Measurements from ENCODE around the gene BRD4. TPM values are rescaled to one million over a fixed set of nuclear protein-coding genes. Genes with fewer than 3 reads are reported as not detected.

The BRD4 gene
- polyA plus RNA-seq, 2 of the 4 experiments (the other 2 are of a cell fraction) = 8.3 to 22.5 TPM

- peak overlapping the region; percentile 91 for H3K4me2 ChIP-seq
- DNase-seq (ENCODE audit: low read depth in 1 of 2, low spot score in 1 of 2) (peak in 1 of 2 experiments; percentile 33), FAIRE-seq (no peak), ATAC-seq (peak; percentile 32 to 52; a peak in 4 of 6 replicates)
- 40% methylated on average over 17 of the region's 91 CpGs for WGBS (ENCODE audit: missing lambda C conversion rate)
- H3K4me3 ChIP-seq = peak overlapping the region; percentile 45
- TF ChIP-seq FOSL2 (IDR thresholded peaks at IDR 0.05) (no peak), FOSL2 (CRISPR knock-in tag; IDR thresholded peaks at IDR 0.05) (peak; percentile 69), ZC3H11A (IDR thresholded peaks at IDR 0.05) (no peak)
- ChIA-PET POLR2A (interaction anchor here (0.6 kb wide), 1 partner anchor 111 kb away, joined by 3 read pairs; no protein-coding TSS in a partner anchor), CTCF (interaction anchor here (0.9 to 1.2 kb wide), 2 partner anchors 18 to 64 kb away, joined by 3 read pairs; no protein-coding TSS in a partner anchor)
- peaks cover 18% of the 10 kb centered on the region for H3K4me1 ChIP-seq
- no peaks in the 10 kb centered on the region for H3K9me3 ChIP-seq
- peak overlapping the region; percentile 63 to 78 for H3K27ac ChIP-seq
Observed at GRCh38 chr19:15195371-15196334, 136.7 kb downstream of the BRD4 start.

GRCh38 chr19:15194938-15195337 is 137.4 kb downstream of the BRD4 start:
- CTCF ChIA-PET = interaction anchor here (0.7 to 1.2 kb wide), 3 partner anchors 58 to 154 kb away, joined by 3 to 4 read pairs (median 3); no protein-coding TSS in a partner anchor
- POLR2A ChIA-PET = interaction anchor here (0.7 kb wide), 1 partner anchor 66 kb away, joined by 5 read pairs; no protein-coding TSS in a partner anchor
- peaks cover 18% of the 10 kb centered on the region for H3K4me1 ChIP-seq
- H3K4me2 ChIP-seq = peak overlapping the region; percentile 91
- FAIRE-seq (no peak), ATAC-seq (no peak), DNase-seq (ENCODE audit: low read depth in 1 of 2, low spot score in 1 of 2) (no peak)
- 93% methylated on average over 6 of the region's 6 CpGs for WGBS (ENCODE audit: missing lambda C conversion rate)
- peak overlapping the region; percentile 45; the same call in 1 of the 3 replicates for H3K4me3 ChIP-seq
- H3K9me3 ChIP-seq = no peaks in the 10 kb centered on the region
- H3K27ac ChIP-seq = peak overlapping the region in 1 of 2 experiments; percentile 78; a peak in 3 of 6 replicates
- TF ChIP-seq BHLHE40 (IDR thresholded peaks at IDR 0.05; ENCODE audit: low read depth, low read length) (no peak), CBX8 (IDR thresholded peaks at IDR 0.05) (no peak)

GRCh38 chr19:15191982-15192381 is 140.4 kb downstream of the BRD4 start:
- no peak overlapping the region for H3K27ac ChIP-seq

GRCh38 chr19:15191514-15191913 is 140.8 kb downstream of the BRD4 start:
- peaks cover 3% of the 10 kb centered on the region; the same call in 1 of the 3 replicates for H3K4me1 ChIP-seq
- CTCF ChIA-PET = interaction anchor here (2.6 kb wide), 1 partner anchor 14 kb away, joined by 13 read pairs; no protein-coding TSS in a partner anchor
- TF ChIP-seq HOXB13 (CRISPR knock-in tag; IDR thresholded peaks at IDR 0.05; ENCODE audit: low read depth) = no peak
- 98% methylated on average over 10 of the region's 18 CpGs for WGBS (ENCODE audit: missing lambda C conversion rate)
- H3K4me3 ChIP-seq = no peak overlapping the region
- no peak for FAIRE-seq
- H3K27ac ChIP-seq = no peak overlapping the region
- POLR2A ChIA-PET = no interaction called here
- no peaks in the 10 kb centered on the region for H3K9me3 ChIP-seq
- no peak for ATAC-seq
- no peak overlapping the region for H3K4me2 ChIP-seq
- DNase-seq (ENCODE audit: low read depth in 1 of 2, low spot score in 1 of 2) = no peak

More at GRCh38 chr19:15191982-15192381, 140.4 kb downstream of the BRD4 start:
- POLR2A ChIA-PET = no interaction called here
- CTCF ChIA-PET = no interaction called here
- DNase-seq (ENCODE audit: low read depth in 1 of 2, low spot score in 1 of 2) = no peak
- H3K9me3 ChIP-seq = no peaks in the 10 kb centered on the region
- no peak overlapping the region for H3K4me2 ChIP-seq
- no peak for ATAC-seq
- H3K4me3 ChIP-seq = no peak overlapping the region
- H3K4me1 ChIP-seq = peaks cover 3% of the 10 kb centered on the region; the same call in 1 of the 3 replicates
- no peak for FAIRE-seq
- TF ChIP-seq ZNF302 (CRISPR knock-in tag; IDR thresholded peaks at IDR 0.05) (no peak), ZSCAN20 (CRISPR knock-in tag; IDR thresholded peaks at IDR 0.05) (no peak), BHLHE40 (IDR thresholded peaks at IDR 0.05; ENCODE audit: low read depth, low read length) (no peak), CHD4 (IDR thresholded peaks at IDR 0.05; ENCODE audit: borderline replicate concordance) (no peak), MYC (IDR thresholded peaks at IDR 0.05; ENCODE audit: borderline replicate concordance, low read length) (no peak), POLR2A (IDR thresholded peaks at IDR 0.05; ENCODE audit: low read length) (no peak), HOXB13 (CRISPR knock-in tag; IDR thresholded peaks at IDR 0.05; ENCODE audit: low read depth) (no peak), EHMT2 (IDR thresholded peaks at IDR 0.05; ENCODE audit: low read depth) (no peak), KDM5A (IDR thresholded peaks at IDR 0.05) (no peak), RAD21 (conservative IDR thresholded peaks at IDR 0.05 in 1 of 2, IDR thresholded peaks at IDR 0.05 in 1 of 2) (no peak), HDAC2 (IDR thresholded peaks at IDR 0.05) (no peak), RFX5 (IDR thresholded peaks at IDR 0.05) (no peak), ELK1 (IDR thresholded peaks at IDR 0.05; ENCODE audit: low read depth, low read length) (no peak), CHD2 (IDR thresholded peaks at IDR 0.05; ENCODE audit: low read length, partially characterized antibody) (no peak), NFE2L2 (conservative IDR thresholded peaks at IDR 0.05; ENCODE audit: low read length) (no peak), NR3C1 (IDR thresholded peaks at IDR 0.05) (no peak), CBX2 (IDR thresholded peaks at IDR 0.05; ENCODE audit: borderline replicate concordance, low read depth) (no peak), MAZ (IDR thresholded peaks at IDR 0.05; ENCODE audit: borderline replicate concordance, low read depth, low read length) (no peak), CBX8 (IDR thresholded peaks at IDR 0.05) (no peak)
- 96% methylated on average over 10 of the region's 18 CpGs for WGBS (ENCODE audit: missing lambda C conversion rate)

Measured in A549 (cell line).